ENCODE measurements around the gene RGSL1.

The RGSL1 gene

DNA sequence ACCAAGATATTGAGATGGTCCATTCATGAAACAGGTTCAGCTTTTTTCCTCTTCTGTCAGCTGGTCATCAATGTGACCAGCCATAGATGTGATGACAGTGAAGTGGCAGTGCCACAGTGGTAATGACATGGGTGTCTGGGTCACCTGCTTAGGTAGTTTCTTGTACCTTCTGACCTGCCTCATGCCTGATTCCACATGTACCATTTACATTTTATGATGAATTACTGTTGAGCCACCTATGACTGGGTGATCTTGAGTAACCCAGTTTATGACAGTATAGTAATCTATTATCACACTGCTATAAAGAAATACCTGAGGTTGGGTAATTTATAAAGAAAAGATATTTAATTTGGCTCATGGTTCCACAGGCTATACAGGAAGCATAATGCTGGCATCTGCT, 45.7 kb downstream of the RGSL1 start:
- Histone ChIP-seq H3K79me2 (ENCODE audit: control insufficient read depth, low read length) (no peaks in the 10 kb centered on the region), H3K4me3 (ENCODE audit: low read length) (no peak overlapping the region), H3K27ac (ENCODE audit: low read depth, low read length) (no peak overlapping the region), H4K20me1 (ENCODE audit: control insufficient read depth, insufficient read depth, low read depth, low read length) (no peaks in the 10 kb centered on the region), H3K4me2 (ENCODE audit: low read length) (no peak overlapping the region), H3K27me3 (ENCODE audit: control insufficient read depth, low read length) (peaks cover 2% of the 10 kb centered on the region; the same call in 1 of the 2 replicates), H3K9me3 (ENCODE audit: control insufficient read depth, insufficient read depth, low read length) (no peaks in the 10 kb centered on the region), H3K9me2 (replicated peaks; ENCODE audit: control insufficient read depth, low read length) (no peaks in the 10 kb centered on the region), H3F3A (ENCODE audit: control insufficient read depth, insufficient read depth) (no peaks in the 10 kb centered on the region), H3K36me3 (ENCODE audit: control insufficient read depth, low read length) (no peaks in the 10 kb centered on the region), H3K4me1 (ENCODE audit: control insufficient read depth, low read length) (no peaks in the 10 kb centered on the region)
- TF ChIP-seq EZH2phosphoT487 (IDR thresholded peaks at IDR 0.05; ENCODE audit: borderline replicate concordance, low read length) (no peak), CTCF (IDR thresholded peaks at IDR 0.05; ENCODE audit: low read depth, low read length, poor library complexity, severe bottlenecking) (no peak)

- H3K4me1 ChIP-seq (ENCODE audit: control insufficient read depth, low read length) = no peaks in the 10 kb centered on the region
- no peaks in the 10 kb centered on the region for H3K27me3 ChIP-seq (ENCODE audit: control insufficient read depth, low read length)
- no peaks in the 10 kb centered on the region for H3K79me2 ChIP-seq (ENCODE audit: control insufficient read depth, low read length)
- H3K4me2 ChIP-seq (ENCODE audit: low read length) = no peak overlapping the region
- no peak overlapping the region for H3K4me3 ChIP-seq (ENCODE audit: low read length)
- H3K9me3 ChIP-seq (ENCODE audit: control insufficient read depth, insufficient read depth, low read length) = no peaks in the 10 kb centered on the region
- TF ChIP-seq EZH2phosphoT487 (IDR thresholded peaks at IDR 0.05; ENCODE audit: borderline replicate concordance, low read length) (no peak), CTCF (IDR thresholded peaks at IDR 0.05; ENCODE audit: low read depth, low read length, poor library complexity, severe bottlenecking) (no peak)
- H4K20me1 ChIP-seq (ENCODE audit: control insufficient read depth, insufficient read depth, low read depth, low read length) = no peaks in the 10 kb centered on the region
- no peaks in the 10 kb centered on the region for H3K36me3 ChIP-seq (ENCODE audit: control insufficient read depth, low read length)
- H3K27ac ChIP-seq (ENCODE audit: low read depth, low read length) = no peak overlapping the region
- no peaks in the 10 kb centered on the region for H3F3A ChIP-seq (ENCODE audit: control insufficient read depth, insufficient read depth)
- H3K9me2 ChIP-seq (replicated peaks; ENCODE audit: control insufficient read depth, low read length) = no peaks in the 10 kb centered on the region
Observed at GRCh38 chr1:182507685-182508084, 57.7 kb downstream of the RGSL1 start.

GRCh38 chr1:182515556-182515955, 65.6 kb downstream of the RGSL1 start:
- Histone ChIP-seq H3K9me2 (replicated peaks; ENCODE audit: control insufficient read depth, low read length) (no peaks in the 10 kb centered on the region), H3K79me2 (ENCODE audit: control insufficient read depth, low read length) (no peaks in the 10 kb centered on the region), H3K4me3 (ENCODE audit: low read length) (no peak overlapping the region), H3K27me3 (ENCODE audit: control insufficient read depth, low read length) (no peaks in the 10 kb centered on the region), H3K4me2 (ENCODE audit: low read length) (no peak overlapping the region), H3K9me3 (ENCODE audit: control insufficient read depth, insufficient read depth, low read length) (no peaks in the 10 kb centered on the region), H3K4me1 (ENCODE audit: control insufficient read depth, low read length) (no peaks in the 10 kb centered on the region), H3K27ac (ENCODE audit: low read depth, low read length) (no peak overlapping the region), H3F3A (ENCODE audit: control insufficient read depth, insufficient read depth) (no peaks in the 10 kb centered on the region), H4K20me1 (ENCODE audit: control insufficient read depth, insufficient read depth, low read depth, low read length) (no peaks in the 10 kb centered on the region), H3K36me3 (ENCODE audit: control insufficient read depth, low read length) (no peaks in the 10 kb centered on the region)
- no peak for TF ChIP-seq CTCF (IDR thresholded peaks at IDR 0.05; ENCODE audit: low read depth, low read length, poor library complexity, severe bottlenecking)
- TF ChIP-seq EZH2phosphoT487 (IDR thresholded peaks at IDR 0.05; ENCODE audit: borderline replicate concordance, low read length) = no peak

GRCh38 chr1:182520736-182521135, 70.8 kb downstream of the RGSL1 start:
- H3K36me3 ChIP-seq (ENCODE audit: control insufficient read depth, low read length) = no peaks in the 10 kb centered on the region
- H3K79me2 ChIP-seq (ENCODE audit: control insufficient read depth, low read length) = no peaks in the 10 kb centered on the region
- H3K9me2 ChIP-seq (replicated peaks; ENCODE audit: control insufficient read depth, low read length) = no peaks in the 10 kb centered on the region
- H3K27ac ChIP-seq (ENCODE audit: low read depth, low read length) = no peak overlapping the region
- H3K27me3 ChIP-seq (ENCODE audit: control insufficient read depth, low read length) = 0 out of 2 replicates have a peak, but pooled peaks cover 3% of the 10 kb centered on the region
- TF ChIP-seq EZH2phosphoT487 (IDR thresholded peaks at IDR 0.05; ENCODE audit: borderline replicate concordance, low read length) (no peak), CTCF (IDR thresholded peaks at IDR 0.05; ENCODE audit: low read depth, low read length, poor library complexity, severe bottlenecking) (no peak)
- no peak overlapping the region for H3K4me3 ChIP-seq (ENCODE audit: low read length)
- H3K9me3 ChIP-seq (ENCODE audit: control insufficient read depth, insufficient read depth, low read length) = no peaks in the 10 kb centered on the region
- H3K4me1 ChIP-seq (ENCODE audit: control insufficient read depth, low read length) = no peaks in the 10 kb centered on the region
- no peaks in the 10 kb centered on the region for H4K20me1 ChIP-seq (ENCODE audit: control insufficient read depth, insufficient read depth, low read depth, low read length)
- H3F3A ChIP-seq (ENCODE audit: control insufficient read depth, insufficient read depth) = no peaks in the 10 kb centered on the region
- H3K4me2 ChIP-seq (ENCODE audit: low read length) = no peak overlapping the region
